Activated B cell treated with CpG ODN at 0.5 μM for 24 hours (primary cell): ENCODE data around the gene SYNGR1. TPM values are rescaled to one million over a fixed set of nuclear protein-coding genes. Genes with fewer than 3 reads are reported as not detected.

Experiments
- ATAC-seq: fragments of 200-7000 bp; cut with Tn5 transposase; one replicate; pipeline ENCODE4 v1.10.0; 2021; ENCODE audit warnings: low read depth, mild to moderate bottlenecking, moderate library complexity
- CTCF ChIA-PET: fragments of 350-600 bp; sonication (Branson Sonifier 250); formaldehyde crosslinking; loops from one replicate; lab custom pipeline; 2021; ENCODE audit warnings: antibody characterized with exemption; lab: Charles Lee
- POLR2A ChIA-PET: fragments of 350-600 bp; sonication (Branson Sonifier 250); formaldehyde crosslinking; loops from one replicate; lab custom pipeline; 2021; ENCODE audit warnings: antibody characterized with exemption; lab: Charles Lee
- DNase-seq: peaks from one replicate; pipeline ENCODE4 v3.0.0; 2022
- H3K27ac Mint-ChIP-seq: one replicate; pipeline ENCODE4 v1.8.0; 2020; ENCODE audit warnings: mixed read lengths
- H3K27me3 Mint-ChIP-seq: one replicate; pipeline ENCODE4 v1.8.0; 2021; ENCODE audit warnings: mixed read lengths
- H3K36me3 Mint-ChIP-seq: one replicate; pipeline ENCODE4 v1.8.0; 2021; ENCODE audit warnings: low read depth, mixed read lengths
- H3K4me1 Mint-ChIP-seq: one replicate; pipeline ENCODE4 v1.8.0; 2021; ENCODE audit warnings: mixed read lengths
- H3K4me3 Mint-ChIP-seq: one replicate; pipeline ENCODE4 v1.8.0; 2020; ENCODE audit warnings: mild to moderate bottlenecking, mixed read lengths
- H3K9me3 Mint-ChIP-seq: one replicate; pipeline ENCODE4 v1.8.0; 2020; ENCODE audit warnings: mixed read lengths
- intact Hi-C: fragments of 100-400 bp; cut with micrococcal nuclease; formaldehyde crosslinking; loops from one replicate; pipeline ENCODE4 v1.15.1; 2024
- total RNA-seq: library from RNA; stranded (reverse); gene quantifications from 2 replicates; pipeline ENCODE4 v1.2.3, GENCODE V29; 2022
- TF ChIP-seq, protein P1 (sequence below): fragments of 200-600 bp; IDR thresholded peaks from one replicate; pipeline ENCODE4 v1.8.0; 2022; ENCODE audit warnings: antibody characterized with exemption, mild to moderate bottlenecking

SYNGR1 gene
- total RNA-seq, 1 donor from 2014 or later, result 11.4 TPM

DNA sequence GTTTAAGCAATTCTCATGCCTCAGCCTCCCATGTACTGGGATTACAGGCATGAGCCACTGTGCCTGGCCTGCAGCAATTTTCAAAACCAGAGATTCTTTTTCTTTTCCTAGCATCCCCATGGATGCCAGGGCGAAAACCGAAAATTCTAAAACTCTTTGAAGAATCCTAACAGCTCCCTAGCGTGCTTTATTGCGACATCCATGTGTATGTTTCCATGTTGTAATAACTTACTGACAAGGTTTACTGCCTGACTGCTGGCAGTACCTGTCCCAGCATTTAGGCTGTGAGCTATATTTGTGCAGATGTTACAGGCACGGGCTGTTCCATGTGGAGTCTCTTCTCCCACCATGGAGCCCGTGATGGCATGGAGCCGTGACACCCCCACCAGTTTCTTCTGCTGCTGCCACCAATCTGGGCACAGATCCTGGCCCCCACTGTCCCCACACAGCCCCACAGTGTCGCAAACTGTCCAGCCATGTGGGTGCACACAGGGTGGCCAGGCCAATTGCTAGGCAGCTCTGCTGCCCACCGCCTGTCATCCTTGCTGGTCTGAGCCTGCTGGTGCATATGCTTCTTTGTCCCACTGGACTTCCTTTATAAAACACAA, 42.7 kb downstream of the SYNGR1 start:
- Mint-ChIP-seq H3K4me1 (peaks cover 11% of the 10 kb centered on the region), H3K9me3 (no peaks in the 10 kb centered on the region), H3K27me3 (no peaks in the 10 kb centered on the region), H3K36me3 (no peaks in the 10 kb centered on the region), H3K4me3 (no peak overlapping the region), H3K27ac (no peak overlapping the region)
- TF ChIP-seq, protein P1, sequence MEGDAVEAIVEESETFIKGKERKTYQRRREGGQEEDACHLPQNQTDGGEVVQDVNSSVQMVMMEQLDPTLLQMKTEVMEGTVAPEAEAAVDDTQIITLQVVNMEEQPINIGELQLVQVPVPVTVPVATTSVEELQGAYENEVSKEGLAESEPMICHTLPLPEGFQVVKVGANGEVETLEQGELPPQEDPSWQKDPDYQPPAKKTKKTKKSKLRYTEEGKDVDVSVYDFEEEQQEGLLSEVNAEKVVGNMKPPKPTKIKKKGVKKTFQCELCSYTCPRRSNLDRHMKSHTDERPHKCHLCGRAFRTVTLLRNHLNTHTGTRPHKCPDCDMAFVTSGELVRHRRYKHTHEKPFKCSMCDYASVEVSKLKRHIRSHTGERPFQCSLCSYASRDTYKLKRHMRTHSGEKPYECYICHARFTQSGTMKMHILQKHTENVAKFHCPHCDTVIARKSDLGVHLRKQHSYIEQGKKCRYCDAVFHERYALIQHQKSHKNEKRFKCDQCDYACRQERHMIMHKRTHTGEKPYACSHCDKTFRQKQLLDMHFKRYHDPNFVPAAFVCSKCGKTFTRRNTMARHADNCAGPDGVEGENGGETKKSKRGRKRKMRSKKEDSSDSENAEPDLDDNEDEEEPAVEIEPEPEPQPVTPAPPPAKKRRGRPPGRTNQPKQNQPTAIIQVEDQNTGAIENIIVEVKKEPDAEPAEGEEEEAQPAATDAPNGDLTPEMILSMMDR, result no peak
- CTCF ChIA-PET, result no interaction called here
- POLR2A ChIA-PET, result interaction anchor here (0.8 to 1.1 kb wide), 2 partner anchors 41 to 73 kb away, joined by 4 to 5 read pairs; partner anchors contain the start of gene RPL3
- ATAC-seq (no peak), DNase-seq (no peak)
- intact Hi-C loops, result no loop called here

DNA sequence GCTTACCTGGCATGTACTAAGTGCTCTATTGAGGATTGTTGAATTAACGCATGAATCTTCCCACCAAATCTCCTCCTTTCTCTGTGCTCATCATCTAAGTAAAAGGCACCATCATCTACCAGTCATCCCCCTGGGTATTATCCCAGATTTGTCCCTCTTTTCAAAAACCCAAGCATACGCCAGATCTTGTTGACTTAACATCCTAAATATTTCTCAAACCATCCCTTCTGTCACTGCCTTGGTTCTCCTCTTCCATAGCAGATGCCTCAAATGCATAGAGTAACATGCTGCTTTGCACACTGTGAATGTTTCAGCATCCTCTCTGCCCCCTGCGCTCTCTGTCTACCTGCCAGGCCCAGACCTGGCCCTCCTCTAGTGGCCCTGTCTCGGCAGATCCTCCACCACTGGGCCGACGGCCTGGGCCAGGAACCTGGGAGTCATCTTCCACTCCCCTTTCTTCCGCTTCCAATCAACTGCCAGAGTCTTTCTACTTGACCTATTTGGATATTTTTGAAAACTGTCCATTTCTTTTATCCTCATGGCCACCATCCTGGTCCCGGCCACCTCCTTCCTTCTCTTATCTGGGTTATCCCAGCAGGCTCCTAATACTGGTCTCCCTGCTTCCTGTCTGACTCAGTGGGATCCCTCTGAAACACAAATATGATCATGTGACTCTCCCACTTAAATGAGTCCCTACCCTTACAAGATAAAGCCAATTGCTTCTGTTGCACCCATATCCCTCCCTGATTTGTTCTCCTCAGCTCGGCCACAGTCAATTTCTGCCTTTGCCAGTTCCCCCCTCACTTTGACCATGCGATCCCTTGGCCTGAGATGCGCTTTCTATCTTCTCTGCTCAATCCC, 46.4 kb downstream of the SYNGR1 start:
- TF ChIP-seq, protein P1, result no peak
- H3K27me3 Mint-ChIP-seq, result no peaks in the 10 kb centered on the region
- H3K9me3 Mint-ChIP-seq, result no peaks in the 10 kb centered on the region
- H3K27ac Mint-ChIP-seq, result no peak overlapping the region
- intact Hi-C loops, result no loop called here
- H3K4me1 Mint-ChIP-seq, result peaks cover 10% of the 10 kb centered on the region
- CTCF ChIA-PET, result interaction anchor here (0.6 kb wide), 1 partner anchor 134 kb away, joined by 4 read pairs; no protein-coding TSS in a partner anchor
- DNase-seq, result no peak
- H3K36me3 Mint-ChIP-seq, result peaks cover 2% of the 10 kb centered on the region
- no peak for ATAC-seq
- H3K4me3 Mint-ChIP-seq, result no peak overlapping the region
- POLR2A ChIA-PET, result no interaction called here

DNA sequence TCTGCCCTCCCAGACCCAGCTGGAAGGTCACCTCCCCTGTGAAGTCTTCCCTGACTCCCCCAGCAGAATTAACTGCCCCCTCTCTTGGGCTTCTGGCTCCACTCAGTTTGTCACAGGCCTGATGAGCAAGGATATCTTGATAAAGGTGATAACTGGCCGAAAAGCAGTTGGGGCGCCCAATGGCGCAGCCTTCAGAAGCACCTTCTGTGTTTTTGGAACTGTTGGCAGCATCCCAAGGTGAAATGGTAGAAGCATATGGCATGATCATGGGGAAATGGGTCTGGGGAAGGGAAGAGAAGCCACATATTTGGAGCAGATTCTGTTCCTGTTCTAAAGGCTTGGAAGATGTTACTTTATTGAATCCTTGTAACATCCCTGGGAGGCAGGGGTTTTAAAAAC, 47.0 kb downstream of the SYNGR1 start:
- ATAC-seq (no peak), DNase-seq (no peak)
- Mint-ChIP-seq H3K4me1 (peaks cover 16% of the 10 kb centered on the region), H3K27me3 (no peaks in the 10 kb centered on the region), H3K36me3 (peaks cover 3% of the 10 kb centered on the region), H3K27ac (no peak overlapping the region), H3K4me3 (no peak overlapping the region), H3K9me3 (no peaks in the 10 kb centered on the region)
- ChIA-PET CTCF (no interaction called here), POLR2A (interaction anchor here (1.0 kb wide), 1 partner anchor 126 kb away, joined by 3 read pairs; no protein-coding TSS in a partner anchor)
- intact Hi-C loops, result no loop called here
- TF ChIP-seq, protein P1, result no peak

DNA sequence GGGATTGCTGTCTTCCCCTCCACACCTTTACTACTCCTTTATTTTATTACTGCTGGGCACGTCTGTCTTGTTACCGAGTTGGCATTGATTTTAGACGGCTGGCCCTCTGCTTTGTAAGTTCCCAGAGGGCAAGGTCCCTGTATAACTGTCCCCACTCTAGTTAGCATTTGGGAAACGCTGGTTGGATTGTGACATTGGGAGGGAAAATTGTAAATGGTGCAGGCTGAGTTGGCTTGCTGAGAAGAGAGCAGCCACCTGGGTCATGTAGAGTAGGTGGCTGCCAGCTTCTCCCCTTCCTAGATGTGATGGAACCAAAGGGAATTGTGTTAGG, 51.5 kb downstream of the SYNGR1 start:
- H3K36me3 Mint-ChIP-seq, result peaks cover 23% of the 10 kb centered on the region
- POLR2A ChIA-PET, result interaction anchor here (1.7 to 1.8 kb wide), 2 partner anchors 50 to 119 kb away, joined by 4 to 11 read pairs; partner anchors contain the start of gene ATF4
- peaks cover 23% of the 10 kb centered on the region for H3K4me1 Mint-ChIP-seq
- ATAC-seq (no peak), DNase-seq (no peak)
- H3K4me3 Mint-ChIP-seq, result peak overlapping the region; percentile 90
- intact Hi-C loops, result no loop called here
- CTCF ChIA-PET, result interaction anchor here (0.9 kb wide), 1 partner anchor 115 kb away, joined by 3 read pairs; no protein-coding TSS in a partner anchor
- no peaks in the 10 kb centered on the region for H3K27me3 Mint-ChIP-seq
- no peaks in the 10 kb centered on the region for H3K9me3 Mint-ChIP-seq
- TF ChIP-seq, protein P1, result no peak
- H3K27ac Mint-ChIP-seq, result no peak overlapping the region
